SH-SY5Y (cell line): Measurements from ENCODE around the gene LATS1.

Source experiments
- GATA2 ChIP-seq: IDR thresholded peaks from 2 replicates; pipeline ENCODE4 v1.6.1; 2011; ENCODE audit warnings: mild to moderate bottlenecking, low read depth, low read length
- GATA3 ChIP-seq: IDR thresholded peaks from 2 replicates; pipeline ENCODE4 v1.6.1; 2011; ENCODE audit warnings: low read depth, mild to moderate bottlenecking, low read length, moderate library complexity

- TF ChIP-seq GATA2: no peak
- TF ChIP-seq GATA3: no peak
Measured at GRCh38 chr6:149717588-149718458, at the start of gene LATS1.
